GM06990 (cell line): ENCODE data around the gene PPM1E.

Experiments used
- DNase-seq: peaks from one replicate; pipeline ENCODE4 v3.0.0-alpha.2; 2011; ENCODE audit not compliant: insufficient read length; ENCODE audit errors: extremely low read depth
- H3K27me3 ChIP-seq: replicated peaks from 2 replicates; pipeline ENCODE4 v1.6.0; 2011; ENCODE audit warnings: low read length; ENCODE audit not compliant: control insufficient read depth, insufficient read depth
- H3K36me3 ChIP-seq: 2 replicates; pipeline ENCODE4 v1.5.1; 2011; ENCODE audit warnings: low read length; ENCODE audit not compliant: control insufficient read depth, insufficient read depth
- H3K4me3 ChIP-seq: replicated peaks from 2 replicates; pipeline ENCODE4 v1.5.1; 2011; ENCODE audit warnings: low read depth, mild to moderate bottlenecking, control low read depth, low read length
- CTCF ChIP-seq: IDR thresholded peaks from 2 replicates; pipeline ENCODE4 v1.5.1; 2011; ENCODE audit warnings: low read length, control low read depth, mild to moderate bottlenecking, inconsistent platforms; ENCODE audit not compliant: insufficient read depth, poor library complexity, severe bottlenecking

PPM1E gene

GRCh38 chr17:59004338-59005111, 248.9 kb downstream of the PPM1E start:
- no peak overlapping the region for H3K4me3 ChIP-seq
- no peak for DNase-seq
- H3K36me3 ChIP-seq: no peaks in the 10 kb centered on the region
- no peaks in the 10 kb centered on the region for H3K27me3 ChIP-seq
- peak; percentile 88 for TF ChIP-seq CTCF

GRCh38 chr17:59007995-59008394, 252.3 kb downstream of the PPM1E start:
- Histone ChIP-seq H3K27me3 (no peaks in the 10 kb centered on the region), H3K4me3 (no peak overlapping the region), H3K36me3 (no peaks in the 10 kb centered on the region)
- DNase-seq: no peak
- no peak for TF ChIP-seq CTCF

- Histone ChIP-seq H3K4me3 (no peak overlapping the region), H3K36me3 (no peaks in the 10 kb centered on the region), H3K27me3 (no peaks in the 10 kb centered on the region)
- no peak for TF ChIP-seq CTCF
- no peak for DNase-seq
Measured at GRCh38 chr17:59008737-59009136, 253.1 kb downstream of the PPM1E start.

GRCh38 chr17:59010026-59010425, 254.4 kb downstream of the PPM1E start:
- no peak overlapping the region for H3K4me3 ChIP-seq
- no peaks in the 10 kb centered on the region for H3K27me3 ChIP-seq
- no peaks in the 10 kb centered on the region for H3K36me3 ChIP-seq
- no peak for DNase-seq
- TF ChIP-seq CTCF: no peak

- no peak for DNase-seq
- Histone ChIP-seq H3K27me3 (no peaks in the 10 kb centered on the region), H3K36me3 (no peaks in the 10 kb centered on the region), H3K4me3 (no peak overlapping the region)
- TF ChIP-seq CTCF: no peak
Measured at GRCh38 chr17:59011975-59012374, 256.3 kb downstream of the PPM1E start.
